ENCODE results near the gene PARP9.
"Not testable (repeated sequence)": the region's sequence is repeated elsewhere in the genome, so short reads cannot be mapped to it uniquely, and the experiment has no call there.

The PARP9 gene

GRCh38 chr3:122510878-122511535 is 53.1 kb downstream of the PARP9 start:
- H3K27me3 ChIP-seq (ENCODE audit: low read length): no peaks in the 10 kb centered on the region
- H4K20me1 ChIP-seq (ENCODE audit: low read depth, low read length): peaks cover 34% of the 10 kb centered on the region
- TF ChIP-seq EZH2phosphoT487 (conservative IDR thresholded peaks at IDR 0.05; ENCODE audit: low read length) (no peak), CTCF (IDR thresholded peaks at IDR 0.05; ENCODE audit: insufficient read depth, low read length, poor library complexity, severe bottlenecking) (no peak)
- H3K27ac ChIP-seq (ENCODE audit: low read depth, low read length): no peak overlapping the region
- no peak overlapping the region for H2AFZ ChIP-seq (ENCODE audit: low read depth, low read length, severe bottlenecking)
- H3K9me2 ChIP-seq (replicated peaks; ENCODE audit: insufficient read depth, low read length): no peaks in the 10 kb centered on the region
- no peak overlapping the region for H3K9ac ChIP-seq (ENCODE audit: low read length)
- H3K36me3 ChIP-seq (ENCODE audit: low read length): no peaks in the 10 kb centered on the region; the same call in 1 of the 2 replicates
- no peak overlapping the region for H3K4me3 ChIP-seq (ENCODE audit: insufficient read depth, low read length, poor library complexity, severe bottlenecking)
- no peak overlapping the region for H3K4me2 ChIP-seq (ENCODE audit: low read depth, low read length, poor library complexity, severe bottlenecking)
- no peaks in the 10 kb centered on the region for H3F3A ChIP-seq (ENCODE audit: insufficient read depth)
- H3K79me2 ChIP-seq (ENCODE audit: insufficient read depth, low read length): peaks cover 81% of the 10 kb centered on the region
- H3K9me3 ChIP-seq (ENCODE audit: insufficient read depth, low read length): no peaks in the 10 kb centered on the region

GRCh38 chr3:122508944-122509343 is 55.2 kb downstream of the PARP9 start:
- not testable (repeated sequence) for H3K27ac ChIP-seq (ENCODE audit: low read depth, low read length); H3K9me2 ChIP-seq (replicated peaks; ENCODE audit: insufficient read depth, low read length); H3K27me3 ChIP-seq (ENCODE audit: low read length); H3K9me3 ChIP-seq (ENCODE audit: insufficient read depth, low read length); H3K4me2 ChIP-seq (ENCODE audit: low read depth, low read length, poor library complexity, severe bottlenecking); H3K36me3 ChIP-seq (ENCODE audit: low read length); H3K9ac ChIP-seq (ENCODE audit: low read length); H3K4me3 ChIP-seq (ENCODE audit: insufficient read depth, low read length, poor library complexity, severe bottlenecking); H2AFZ ChIP-seq (ENCODE audit: low read depth, low read length, severe bottlenecking); H3F3A ChIP-seq (ENCODE audit: insufficient read depth)
- Histone ChIP-seq H3K79me2 (ENCODE audit: insufficient read depth, low read length) (peaks cover 100% of the 10 kb centered on the region), H4K20me1 (ENCODE audit: low read depth, low read length) (peaks cover 39% of the 10 kb centered on the region)

- Histone ChIP-seq H3F3A (ENCODE audit: insufficient read depth) (no peaks in the 10 kb centered on the region), H3K9ac (ENCODE audit: low read length) (no peak overlapping the region), H3K79me2 (ENCODE audit: insufficient read depth, low read length) (peaks cover 100% of the 10 kb centered on the region), H3K9me3 (ENCODE audit: insufficient read depth, low read length) (no peaks in the 10 kb centered on the region), H3K9me2 (replicated peaks; ENCODE audit: insufficient read depth, low read length) (no peaks in the 10 kb centered on the region), H4K20me1 (ENCODE audit: low read depth, low read length) (peaks cover 36% of the 10 kb centered on the region), H3K4me3 (ENCODE audit: insufficient read depth, low read length, poor library complexity, severe bottlenecking) (no peak overlapping the region), H3K4me2 (ENCODE audit: low read depth, low read length, poor library complexity, severe bottlenecking) (no peak overlapping the region), H3K36me3 (ENCODE audit: low read length) (no peaks in the 10 kb centered on the region; the same call in 1 of the 2 replicates), H2AFZ (ENCODE audit: low read depth, low read length, severe bottlenecking) (no peak overlapping the region), H3K27me3 (ENCODE audit: low read length) (no peaks in the 10 kb centered on the region), H3K27ac (ENCODE audit: low read depth, low read length) (no peak overlapping the region)
- TF ChIP-seq EZH2phosphoT487 (conservative IDR thresholded peaks at IDR 0.05; ENCODE audit: low read length): no peak
- no peak for TF ChIP-seq CTCF (IDR thresholded peaks at IDR 0.05; ENCODE audit: insufficient read depth, low read length, poor library complexity, severe bottlenecking)
Observed at GRCh38 chr3:122508135-122508914, 55.8 kb downstream of the PARP9 start.

- peaks cover 28% of the 10 kb centered on the region for H4K20me1 ChIP-seq (ENCODE audit: low read depth, low read length)
- no peaks in the 10 kb centered on the region for H3K9me3 ChIP-seq (ENCODE audit: insufficient read depth, low read length)
Observed at GRCh38 chr3:122506450-122506849, 57.6 kb downstream of the PARP9 start.

More at GRCh38 chr3:122506450-122506849, 57.6 kb downstream of the PARP9 start:
- no peak overlapping the region for H3K27ac ChIP-seq (ENCODE audit: low read depth, low read length)
- H3K4me2 ChIP-seq (ENCODE audit: low read depth, low read length, poor library complexity, severe bottlenecking): no peak overlapping the region
- no peak overlapping the region for H2AFZ ChIP-seq (ENCODE audit: low read depth, low read length, severe bottlenecking)
- no peaks in the 10 kb centered on the region; the same call in 1 of the 2 replicates for H3K36me3 ChIP-seq (ENCODE audit: low read length)
- no peaks in the 10 kb centered on the region for H3F3A ChIP-seq (ENCODE audit: insufficient read depth)
- H3K4me3 ChIP-seq (ENCODE audit: insufficient read depth, low read length, poor library complexity, severe bottlenecking): no peak overlapping the region
- H3K9me2 ChIP-seq (replicated peaks; ENCODE audit: insufficient read depth, low read length): no peaks in the 10 kb centered on the region
- H3K9ac ChIP-seq (ENCODE audit: low read length): no peak overlapping the region
- peaks cover 100% of the 10 kb centered on the region for H3K79me2 ChIP-seq (ENCODE audit: insufficient read depth, low read length)
- no peaks in the 10 kb centered on the region for H3K27me3 ChIP-seq (ENCODE audit: low read length)
- no peak for TF ChIP-seq EZH2phosphoT487 (conservative IDR thresholded peaks at IDR 0.05; ENCODE audit: low read length)
- no peak for TF ChIP-seq CTCF (IDR thresholded peaks at IDR 0.05; ENCODE audit: insufficient read depth, low read length, poor library complexity, severe bottlenecking)
